ENCODE measurements around the gene ZSCAN21. TPM values are rescaled to one million over a fixed set of nuclear protein-coding genes. Genes with fewer than 3 reads are reported as not detected.

Gene ZSCAN21
- total and polyA plus RNA-seq, 10 of the 15 experiments (the other 5 are each of a cell fraction or from before 2014, with no cell fraction given), result 1.9 to 9.6 (median 7.1) TPM

GRCh38 chr7:100061518-100062193 is 12.1 kb downstream of the ZSCAN21 start:
- H3K27ac ChIP-seq (ENCODE audit: control insufficient read depth, insufficient read depth), result no peak overlapping the region
- H3K79me2 ChIP-seq (ENCODE audit: control insufficient read depth, insufficient read depth, low read length), result no peaks in the 10 kb centered on the region
- no peaks in the 10 kb centered on the region for H3K27me3 ChIP-seq (replicated peaks in 1 of 2; ENCODE audit: control insufficient read depth in 2 of 2, insufficient read depth in 2 of 2, low read length in 1 of 2)
- DNase-seq (ENCODE audit: low read depth, low spot score) (no peak), FAIRE-seq (no peak), ATAC-seq (no peak)
- BruUV-seq (replicated peaks), result no TSS peak
- no peak overlapping the region for H2AFZ ChIP-seq (ENCODE audit: control insufficient read depth, low read depth, low read length)
- H3K4me3 ChIP-seq, result no peak overlapping the region
- H3K9ac ChIP-seq (ENCODE audit: control insufficient read depth, insufficient read depth, low read length), result no peak overlapping the region
- POLR2A ChIA-PET, result no interaction called here
- 96% methylated on average over 11 of the region's 11 CpGs for WGBS (ENCODE audit: insufficient coverage, insufficient replicate concordance, low lambda C conversion rate, missing lambda C conversion rate)
- intact Hi-C loops (cut with micrococcal nuclease; ENCODE audit: unreplicated experiment), result no loop called here
- CTCF ChIA-PET, result interaction anchor here (0.9 kb wide), 1 partner anchor 69 kb away, joined by 3 read pairs; no protein-coding TSS in a partner anchor
- RAD21 ChIA-PET (ENCODE audit: unreplicated experiment), result no interaction called here
- H4K20me1 ChIP-seq (ENCODE audit: control insufficient read depth, insufficient read depth), result no peaks in the 10 kb centered on the region
- SMC1A ChIA-PET (ENCODE audit: uncharacterized antibody, unreplicated experiment), result interaction anchor here (1.1 kb wide), 1 partner anchor 66 kb away, joined by 5 read pairs; no protein-coding TSS in a partner anchor
- TF ChIP-seq MYB (IDR thresholded peaks at IDR 0.05; ENCODE audit: borderline replicate concordance, low read depth, low read length) (no peak), HDGF (IDR thresholded peaks at IDR 0.05) (no peak), RAD51 (IDR thresholded peaks at IDR 0.05) (no peak), FOS (IDR thresholded peaks at IDR 0.05; ENCODE audit: borderline replicate concordance, extremely low read depth, insufficient read length) (no peak)
- TF ChIP-seq, protein P1, sequence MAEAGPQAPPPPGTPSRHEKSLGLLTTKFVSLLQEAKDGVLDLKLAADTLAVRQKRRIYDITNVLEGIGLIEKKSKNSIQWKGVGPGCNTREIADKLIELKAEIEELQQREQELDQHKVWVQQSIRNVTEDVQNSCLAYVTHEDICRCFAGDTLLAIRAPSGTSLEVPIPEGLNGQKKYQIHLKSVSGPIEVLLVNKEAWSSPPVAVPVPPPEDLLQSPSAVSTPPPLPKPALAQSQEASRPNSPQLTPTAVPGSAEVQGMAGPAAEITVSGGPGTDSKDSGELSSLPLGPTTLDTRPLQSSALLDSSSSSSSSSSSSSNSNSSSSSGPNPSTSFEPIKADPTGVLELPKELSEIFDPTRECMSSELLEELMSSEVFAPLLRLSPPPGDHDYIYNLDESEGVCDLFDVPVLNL (IDR thresholded peaks at IDR 0.05; ENCODE audit: low read depth, low read length), result no peak
- TF ChIP-seq, protein P2, sequence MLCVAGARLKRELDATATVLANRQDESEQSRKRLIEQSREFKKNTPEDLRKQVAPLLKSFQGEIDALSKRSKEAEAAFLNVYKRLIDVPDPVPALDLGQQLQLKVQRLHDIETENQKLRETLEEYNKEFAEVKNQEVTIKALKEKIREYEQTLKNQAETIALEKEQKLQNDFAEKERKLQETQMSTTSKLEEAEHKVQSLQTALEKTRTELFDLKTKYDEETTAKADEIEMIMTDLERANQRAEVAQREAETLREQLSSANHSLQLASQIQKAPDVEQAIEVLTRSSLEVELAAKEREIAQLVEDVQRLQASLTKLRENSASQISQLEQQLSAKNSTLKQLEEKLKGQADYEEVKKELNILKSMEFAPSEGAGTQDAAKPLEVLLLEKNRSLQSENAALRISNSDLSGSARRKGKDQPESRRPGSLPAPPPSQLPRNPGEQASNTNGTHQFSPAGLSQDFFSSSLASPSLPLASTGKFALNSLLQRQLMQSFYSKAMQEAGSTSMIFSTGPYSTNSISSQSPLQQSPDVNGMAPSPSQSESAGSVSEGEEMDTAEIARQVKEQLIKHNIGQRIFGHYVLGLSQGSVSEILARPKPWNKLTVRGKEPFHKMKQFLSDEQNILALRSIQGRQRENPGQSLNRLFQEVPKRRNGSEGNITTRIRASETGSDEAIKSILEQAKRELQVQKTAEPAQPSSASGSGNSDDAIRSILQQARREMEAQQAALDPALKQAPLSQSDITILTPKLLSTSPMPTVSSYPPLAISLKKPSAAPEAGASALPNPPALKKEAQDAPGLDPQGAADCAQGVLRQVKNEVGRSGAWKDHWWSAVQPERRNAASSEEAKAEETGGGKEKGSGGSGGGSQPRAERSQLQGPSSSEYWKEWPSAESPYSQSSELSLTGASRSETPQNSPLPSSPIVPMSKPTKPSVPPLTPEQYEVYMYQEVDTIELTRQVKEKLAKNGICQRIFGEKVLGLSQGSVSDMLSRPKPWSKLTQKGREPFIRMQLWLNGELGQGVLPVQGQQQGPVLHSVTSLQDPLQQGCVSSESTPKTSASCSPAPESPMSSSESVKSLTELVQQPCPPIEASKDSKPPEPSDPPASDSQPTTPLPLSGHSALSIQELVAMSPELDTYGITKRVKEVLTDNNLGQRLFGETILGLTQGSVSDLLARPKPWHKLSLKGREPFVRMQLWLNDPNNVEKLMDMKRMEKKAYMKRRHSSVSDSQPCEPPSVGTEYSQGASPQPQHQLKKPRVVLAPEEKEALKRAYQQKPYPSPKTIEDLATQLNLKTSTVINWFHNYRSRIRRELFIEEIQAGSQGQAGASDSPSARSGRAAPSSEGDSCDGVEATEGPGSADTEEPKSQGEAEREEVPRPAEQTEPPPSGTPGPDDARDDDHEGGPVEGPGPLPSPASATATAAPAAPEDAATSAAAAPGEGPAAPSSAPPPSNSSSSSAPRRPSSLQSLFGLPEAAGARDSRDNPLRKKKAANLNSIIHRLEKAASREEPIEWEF (IDR thresholded peaks at IDR 0.05; ENCODE audit: insufficient replicate concordance, low read depth, low read length), result no peak
- TF ChIP-seq, protein P3, sequence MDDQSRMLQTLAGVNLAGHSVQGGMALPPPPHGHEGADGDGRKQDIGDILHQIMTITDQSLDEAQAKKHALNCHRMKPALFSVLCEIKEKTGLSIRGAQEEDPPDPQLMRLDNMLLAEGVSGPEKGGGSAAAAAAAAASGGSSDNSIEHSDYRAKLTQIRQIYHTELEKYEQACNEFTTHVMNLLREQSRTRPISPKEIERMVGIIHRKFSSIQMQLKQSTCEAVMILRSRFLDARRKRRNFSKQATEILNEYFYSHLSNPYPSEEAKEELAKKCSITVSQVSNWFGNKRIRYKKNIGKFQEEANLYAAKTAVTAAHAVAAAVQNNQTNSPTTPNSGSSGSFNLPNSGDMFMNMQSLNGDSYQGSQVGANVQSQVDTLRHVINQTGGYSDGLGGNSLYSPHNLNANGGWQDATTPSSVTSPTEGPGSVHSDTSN (IDR thresholded peaks at IDR 0.05; ENCODE audit: insufficient replicate concordance, low read depth, low read length), result no peak
- H3K4me1 ChIP-seq (ENCODE audit: control insufficient read depth, insufficient read depth, low read length), result no peaks in the 10 kb centered on the region
- H3K36me3 ChIP-seq (ENCODE audit: control insufficient read depth in 2 of 2, insufficient read depth in 2 of 2, low read length in 1 of 2), result peaks cover 3 to 12% of the 10 kb centered on the region in 2 experiments; a peak in 3 of 4 replicates
- in situ Hi-C loops (cut with MboI), result no loop called here
- no peaks in the 10 kb centered on the region for H3K9me3 ChIP-seq (replicated peaks; ENCODE audit: control insufficient read depth, insufficient read depth, low read length)
- H3K4me2 ChIP-seq (ENCODE audit: control insufficient read depth, insufficient read depth), result no peak overlapping the region

Data from GM12878 (cell line).